Measurements from ENCODE around the gene PSD4.

PSD4 gene

GRCh38 chr2:113176696-113177355 is 3.1 kb downstream of the PSD4 start:
- no peak for TF ChIP-seq CTCF (conservative IDR thresholded peaks at IDR 0.05; ENCODE audit: low read length)
- DNase-seq (ENCODE audit: low read depth): no peak
- H3K4me3 ChIP-seq (ENCODE audit: low read length): no peak overlapping the region

- DNase-seq (ENCODE audit: low read depth): no peak
- TF ChIP-seq CTCF (conservative IDR thresholded peaks at IDR 0.05; ENCODE audit: low read length): no peak
- H3K4me3 ChIP-seq (ENCODE audit: low read length): no peak overlapping the region
Observed at GRCh38 chr2:113178069-113178746, 4.4 kb downstream of the PSD4 start.

- no peak for DNase-seq (ENCODE audit: low read depth)
- no peak overlapping the region for H3K4me3 ChIP-seq (ENCODE audit: low read length)
- TF ChIP-seq CTCF (conservative IDR thresholded peaks at IDR 0.05; ENCODE audit: low read length): no peak
Observed at GRCh38 chr2:113178891-113179290, 5.1 kb downstream of the PSD4 start.

GRCh38 chr2:113179446-113180045 is 5.8 kb downstream of the PSD4 start:
- H3K4me3 ChIP-seq (ENCODE audit: low read length): no peak overlapping the region
- no peak for TF ChIP-seq CTCF (conservative IDR thresholded peaks at IDR 0.05; ENCODE audit: low read length)
- DNase-seq (ENCODE audit: low read depth): no peak

- DNase-seq (ENCODE audit: low read depth): no peak
- TF ChIP-seq CTCF (conservative IDR thresholded peaks at IDR 0.05; ENCODE audit: low read length): no peak
- H3K4me3 ChIP-seq (ENCODE audit: low read length): no peak overlapping the region
Observed at GRCh38 chr2:113180131-113180946, 6.6 kb downstream of the PSD4 start.

- H3K4me3 ChIP-seq (ENCODE audit: low read length): no peak overlapping the region
- DNase-seq (ENCODE audit: low read depth): no peak
- no peak for TF ChIP-seq CTCF (conservative IDR thresholded peaks at IDR 0.05; ENCODE audit: low read length)
Observed at GRCh38 chr2:113181258-113182051, 7.7 kb downstream of the PSD4 start.

All from AG10803 (cell line).